SK-N-SH treated with all-trans-retinoic acid at 6 μM for 48 hours (cell line): ENCODE results near the gene TTC17.

ENCODE experiments used
- ATAC-seq: fragments of 200-7000 bp; cut with Tn5 transposase; 3 replicates; pipeline ENCODE4 v1.9.1; 2020; ENCODE audit warnings: mild to moderate bottlenecking, moderate library complexity
- ARNTL ChIP-seq: fragments of 450-650 bp; formaldehyde crosslinking; IDR thresholded peaks from 2 replicates; pipeline ENCODE4 v1.5.0; 2020; ENCODE audit warnings: low read depth, mild to moderate bottlenecking, moderate library complexity, borderline replicate concordance
- BACH2 ChIP-seq: fragments of 250-450 bp; sonication (Bioruptor Pico); IDR thresholded peaks from 2 replicates; pipeline ENCODE4 v1.9.0; 2021; ENCODE audit warnings: mild to moderate bottlenecking, borderline replicate concordance
- CREB5 ChIP-seq: fragments of 250-450 bp; sonication (Bioruptor Pico); IDR thresholded peaks from 2 replicates; pipeline ENCODE4 v1.5.1; 2020; ENCODE audit warnings: low read depth, mild to moderate bottlenecking, moderate library complexity
- CSDC2 ChIP-seq: fragments of 250-450 bp; sonication (Bioruptor Pico); IDR thresholded peaks from 2 replicates; pipeline ENCODE4 v1.5.0; 2020; ENCODE audit warnings: mild to moderate bottlenecking, moderate library complexity
- ESRRG ChIP-seq: fragments of 250-450 bp; sonication (Bioruptor Pico); IDR thresholded peaks from 2 replicates; pipeline ENCODE4 v1.6.1; 2021; ENCODE audit warnings: mild to moderate bottlenecking
- GLIS3 ChIP-seq: fragments of 250-450 bp; sonication (Bioruptor Pico); IDR thresholded peaks from 2 replicates; pipeline ENCODE4 v1.5.0; 2020; ENCODE audit warnings: mild to moderate bottlenecking, moderate library complexity
- ISL1 ChIP-seq: fragments of 250-450 bp; sonication (Bioruptor Pico); IDR thresholded peaks from 2 replicates; pipeline ENCODE4 v2.1.2; 2022; ENCODE audit warnings: mild to moderate bottlenecking, moderate library complexity
- OSR1 ChIP-seq: fragments of 250-450 bp; sonication (Bioruptor Pico); IDR thresholded peaks from 2 replicates; pipeline ENCODE4 v1.8.0; 2022; ENCODE audit warnings: moderate library complexity, mild to moderate bottlenecking, inconsistent platforms
- PATZ1 ChIP-seq: fragments of 250-450 bp; sonication (Bioruptor Pico); IDR thresholded peaks from 2 replicates; pipeline ENCODE4 v1.8.0; 2020; ENCODE audit warnings: mild to moderate bottlenecking, moderate library complexity, borderline replicate concordance
- RARB ChIP-seq: fragments of 250-450 bp; sonication (Bioruptor Pico); IDR thresholded peaks from 2 replicates; pipeline ENCODE4 v1.8.0; 2021; ENCODE audit warnings: mild to moderate bottlenecking, moderate library complexity
- SNAI2 ChIP-seq: fragments of 250-450 bp; sonication (Bioruptor Pico); IDR thresholded peaks from 2 replicates; pipeline ENCODE4 v1.5.0; 2020; ENCODE audit warnings: mild to moderate bottlenecking, moderate library complexity
- TCF4 ChIP-seq: fragments of 250-450 bp; sonication (Bioruptor Pico); IDR thresholded peaks from 2 replicates; pipeline ENCODE4 v1.8.0; 2021; ENCODE audit warnings: mild to moderate bottlenecking, moderate library complexity, borderline replicate concordance
- TOX ChIP-seq: fragments of 250-450 bp; sonication (Bioruptor Pico); IDR thresholded peaks from 2 replicates; pipeline ENCODE4 v1.8.0; 2021; ENCODE audit warnings: mild to moderate bottlenecking, moderate library complexity, borderline replicate concordance
- ZC3H10 ChIP-seq: fragments of 250-450 bp; sonication (Bioruptor Pico); IDR thresholded peaks from 2 replicates; pipeline ENCODE4 v1.5.1; 2021; ENCODE audit warnings: mild to moderate bottlenecking, moderate library complexity
- ZFP3 ChIP-seq: fragments of 250-450 bp; sonication (Bioruptor Pico); IDR thresholded peaks from 2 replicates; pipeline ENCODE4 v1.5.0; 2020; ENCODE audit warnings: mild to moderate bottlenecking, moderate library complexity
- ZFP30 ChIP-seq: fragments of 450-650 bp; formaldehyde crosslinking; IDR thresholded peaks from 2 replicates; pipeline ENCODE4 v1.5.0; 2022; ENCODE audit warnings: mild to moderate bottlenecking, moderate library complexity
- ZNF565 ChIP-seq: fragments of 450-650 bp; formaldehyde crosslinking; conservative IDR thresholded peaks from 2 replicates; pipeline ENCODE4 v1.5.0; 2020; ENCODE audit warnings: low read depth, mild to moderate bottlenecking, moderate library complexity
- ZNF70 ChIP-seq: fragments of 450-650 bp; formaldehyde crosslinking; IDR thresholded peaks from 2 replicates; pipeline ENCODE4 v1.5.0; 2020; ENCODE audit warnings: mild to moderate bottlenecking, moderate library complexity
- ZNF8 ChIP-seq: fragments of 450-650 bp; formaldehyde crosslinking; IDR thresholded peaks from 2 replicates; pipeline ENCODE4 v1.5.0; 2020; ENCODE audit warnings: mild to moderate bottlenecking, moderate library complexity
- TF ChIP-seq, protein P1 (sequence below): fragments of 250-450 bp; sonication (Bioruptor Pico); IDR thresholded peaks from 2 replicates; pipeline ENCODE4 v1.5.1; 2021; ENCODE audit warnings: mild to moderate bottlenecking, moderate library complexity
- TF ChIP-seq, protein P2 (sequence below): fragments of 250-450 bp; sonication (Bioruptor Pico); IDR thresholded peaks from 2 replicates; pipeline ENCODE4 v1.5.0; 2020; ENCODE audit warnings: mild to moderate bottlenecking, moderate library complexity

The TTC17 gene

GRCh38 chr11:43367382-43368178 is 8.9 kb downstream of the TTC17 start:
- TF ChIP-seq, protein P1, sequence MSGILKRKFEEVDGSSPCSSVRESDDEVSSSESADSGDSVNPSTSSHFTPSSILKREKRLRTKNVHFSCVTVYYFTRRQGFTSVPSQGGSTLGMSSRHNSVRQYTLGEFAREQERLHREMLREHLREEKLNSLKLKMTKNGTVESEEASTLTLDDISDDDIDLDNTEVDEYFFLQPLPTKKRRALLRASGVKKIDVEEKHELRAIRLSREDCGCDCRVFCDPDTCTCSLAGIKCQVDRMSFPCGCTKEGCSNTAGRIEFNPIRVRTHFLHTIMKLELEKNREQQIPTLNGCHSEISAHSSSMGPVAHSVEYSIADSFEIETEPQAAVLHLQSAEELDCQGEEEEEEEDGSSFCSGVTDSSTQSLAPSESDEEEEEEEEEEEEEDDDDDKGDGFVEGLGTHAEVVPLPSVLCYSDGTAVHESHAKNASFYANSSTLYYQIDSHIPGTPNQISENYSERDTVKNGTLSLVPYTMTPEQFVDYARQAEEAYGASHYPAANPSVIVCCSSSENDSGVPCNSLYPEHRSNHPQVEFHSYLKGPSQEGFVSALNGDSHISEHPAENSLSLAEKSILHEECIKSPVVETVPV: no peak
- no peak for TF ChIP-seq ESRRG
- TF ChIP-seq CSDC2 (CRISPR knock-in tag): no peak
- TF ChIP-seq ARNTL (CRISPR knock-in tag): no peak
- TF ChIP-seq, all 23 proteins: peak for 0
- no peak for ATAC-seq

DNA sequence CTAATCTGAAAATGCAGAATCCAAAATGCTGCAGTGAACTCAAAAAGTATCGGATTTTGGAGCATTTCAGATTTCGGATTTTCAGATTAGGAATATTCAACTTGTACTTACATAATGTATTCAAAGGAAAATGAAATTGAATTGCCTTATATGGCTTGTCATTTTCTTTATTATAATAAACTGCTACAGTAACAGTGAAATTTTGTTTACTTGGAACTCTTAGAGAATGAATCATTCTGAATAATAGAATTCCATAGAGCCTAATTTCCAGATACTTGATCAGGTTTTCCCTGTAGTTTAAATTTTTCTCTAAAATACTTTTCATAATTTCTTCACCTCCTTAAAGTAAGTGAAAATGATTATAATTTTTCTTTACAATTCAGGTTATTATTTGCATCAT is 17.3 kb downstream of the TTC17 start:
- TF ChIP-seq ZFP30 (CRISPR knock-in tag) (no peak), TOX (no peak), ARNTL (CRISPR knock-in tag) (no peak), SNAI2 (no peak), ZNF565 (CRISPR knock-in tag) (no peak), PATZ1 (CRISPR knock-in tag) (no peak), ZNF70 (no peak), ESRRG (no peak), ZC3H10 (CRISPR knock-in tag) (no peak), ZNF8 (CRISPR knock-in tag) (no peak), GLIS3 (CRISPR knock-in tag) (no peak), OSR1 (CRISPR knock-in tag) (no peak), BACH2 (CRISPR knock-in tag) (no peak), RARB (CRISPR knock-in tag) (no peak), CSDC2 (CRISPR knock-in tag) (no peak), TCF4 (CRISPR knock-in tag) (no peak)
- TF ChIP-seq, protein P1: no peak
- TF ChIP-seq, protein P2, sequence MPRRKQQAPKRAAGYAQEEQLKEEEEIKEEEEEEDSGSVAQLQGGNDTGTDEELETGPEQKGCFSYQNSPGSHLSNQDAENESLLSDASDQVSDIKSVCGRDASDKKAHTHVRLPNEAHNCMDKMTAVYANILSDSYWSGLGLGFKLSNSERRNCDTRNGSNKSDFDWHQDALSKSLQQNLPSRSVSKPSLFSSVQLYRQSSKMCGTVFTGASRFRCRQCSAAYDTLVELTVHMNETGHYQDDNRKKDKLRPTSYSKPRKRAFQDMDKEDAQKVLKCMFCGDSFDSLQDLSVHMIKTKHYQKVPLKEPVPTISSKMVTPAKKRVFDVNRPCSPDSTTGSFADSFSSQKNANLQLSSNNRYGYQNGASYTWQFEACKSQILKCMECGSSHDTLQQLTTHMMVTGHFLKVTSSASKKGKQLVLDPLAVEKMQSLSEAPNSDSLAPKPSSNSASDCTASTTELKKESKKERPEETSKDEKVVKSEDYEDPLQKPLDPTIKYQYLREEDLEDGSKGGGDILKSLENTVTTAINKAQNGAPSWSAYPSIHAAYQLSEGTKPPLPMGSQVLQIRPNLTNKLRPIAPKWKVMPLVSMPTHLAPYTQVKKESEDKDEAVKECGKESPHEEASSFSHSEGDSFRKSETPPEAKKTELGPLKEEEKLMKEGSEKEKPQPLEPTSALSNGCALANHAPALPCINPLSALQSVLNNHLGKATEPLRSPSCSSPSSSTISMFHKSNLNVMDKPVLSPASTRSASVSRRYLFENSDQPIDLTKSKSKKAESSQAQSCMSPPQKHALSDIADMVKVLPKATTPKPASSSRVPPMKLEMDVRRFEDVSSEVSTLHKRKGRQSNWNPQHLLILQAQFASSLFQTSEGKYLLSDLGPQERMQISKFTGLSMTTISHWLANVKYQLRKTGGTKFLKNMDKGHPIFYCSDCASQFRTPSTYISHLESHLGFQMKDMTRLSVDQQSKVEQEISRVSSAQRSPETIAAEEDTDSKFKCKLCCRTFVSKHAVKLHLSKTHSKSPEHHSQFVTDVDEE (CRISPR knock-in tag): no peak
- peak; percentile 31; the same call in 1 of the 3 replicates for ATAC-seq

- peak; percentile 70 for ATAC-seq
- TF ChIP-seq RARB (CRISPR knock-in tag) (no peak), ARNTL (CRISPR knock-in tag) (no peak), GLIS3 (CRISPR knock-in tag) (no peak), ISL1 (CRISPR knock-in tag) (no peak), ZNF8 (CRISPR knock-in tag) (no peak)
- TF ChIP-seq, all 23 proteins: peak for 0
These were observed 17.9 kb downstream of the TTC17 start for GRCh38 chr11:43376594-43376993.

DNA sequence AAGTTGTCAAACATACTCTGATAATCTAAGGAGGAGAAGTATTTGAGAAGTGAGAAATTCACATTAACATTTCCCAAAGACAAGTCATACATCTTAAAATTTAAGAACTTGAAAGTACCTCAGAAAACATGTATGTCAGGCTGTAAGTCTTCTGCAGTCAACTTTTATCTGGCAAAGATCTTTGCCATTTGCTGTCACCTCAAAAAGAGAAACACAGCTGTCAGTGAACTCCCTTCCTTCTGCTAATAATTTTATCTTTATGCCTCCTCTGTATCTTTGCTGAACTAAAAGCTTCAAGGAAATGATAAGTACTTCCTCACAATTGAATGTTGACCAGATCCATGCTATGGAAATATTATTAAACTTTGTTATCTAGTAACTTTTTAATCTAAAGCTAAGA is 18.7 kb downstream of the TTC17 start:
- ATAC-seq: no peak
- TF ChIP-seq ZNF565 (CRISPR knock-in tag) (no peak), CREB5 (no peak), TOX (no peak), PATZ1 (CRISPR knock-in tag) (no peak), ZFP3 (no peak), SNAI2 (no peak), ZFP30 (CRISPR knock-in tag) (no peak), ZNF8 (CRISPR knock-in tag) (no peak), ARNTL (CRISPR knock-in tag) (no peak)
- TF ChIP-seq, protein P2 (CRISPR knock-in tag): no peak
